Smooth muscle cell (in vitro differentiated cells): Measurements from ENCODE around the gene LCE1F. TPM values are rescaled to one million over a fixed set of nuclear protein-coding genes. Genes with fewer than 3 reads are reported as not detected.

Experiments used
- DNase-seq: peaks from one replicate; lab custom pipeline; 2025; ENCODE audit not compliant: unreplicated experiment; lab: John Stamatoyannopoulos, UW
- H2AFZ ChIP-seq: fragments of 200-600 bp; sonication (generic); 2 replicates; pipeline ENCODE4 v1.6.0; 2016; ENCODE audit warnings: antibody characterized with exemption, low read depth, mild to moderate bottlenecking
- H3F3A ChIP-seq: fragments of 200-600 bp; sonication (generic); 2 replicates; pipeline ENCODE4 v1.6.0; 2017; ENCODE audit warnings: antibody characterized with exemption, low read depth
- H3K27ac ChIP-seq: fragments of 200-600 bp; sonication (generic); 2 replicates; pipeline ENCODE4 v1.5.1; 2016; ENCODE audit warnings: low read depth, mild to moderate bottlenecking
- H3K27me3 ChIP-seq: fragments of 200-600 bp; sonication (generic); 2 replicates; pipeline ENCODE4 v1.6.1; 2016; ENCODE audit warnings: low read depth, mild to moderate bottlenecking
- H3K36me3 ChIP-seq: fragments of 200-600 bp; sonication (generic); 2 replicates; pipeline ENCODE4 v1.5.1; 2016; ENCODE audit warnings: low read depth
- H3K4me1 ChIP-seq: fragments of 200-600 bp; sonication (generic); 2 replicates; pipeline ENCODE4 v1.5.1; 2016; ENCODE audit warnings: low read depth
- H3K4me2 ChIP-seq: fragments of 200-600 bp; sonication (generic); 2 replicates; pipeline ENCODE4 v1.6.0; 2016; ENCODE audit warnings: mild to moderate bottlenecking
- H3K4me3 ChIP-seq: fragments of 200-600 bp; sonication (generic); 2 replicates; pipeline ENCODE4 v1.5.1; 2016; ENCODE audit warnings: mild to moderate bottlenecking
- H3K79me2 ChIP-seq: fragments of 200-600 bp; sonication (generic); 2 replicates; pipeline ENCODE4 v1.6.0; 2016; ENCODE audit warnings: low read depth, mild to moderate bottlenecking
- H3K9ac ChIP-seq: fragments of 200-600 bp; sonication (generic); 2 replicates; pipeline ENCODE4 v1.6.0; 2016; ENCODE audit warnings: low read depth
- H3K9me3 ChIP-seq: fragments of 200-600 bp; sonication (generic); replicated peaks from 2 replicates; pipeline ENCODE4 v1.5.1; 2016; ENCODE audit warnings: low read depth
- H4K20me1 ChIP-seq: fragments of 200-600 bp; sonication (generic); 2 replicates; pipeline ENCODE4 v1.6.0; 2016; ENCODE audit warnings: low read depth
- WGBS: methylation state at CpG from one replicate; pipeline ENCODE4 v1.1.7; 2016; ENCODE audit warnings: low lambda C conversion rate; 5-methylcytosine and 5-hydroxymethylcytosine counted together
- polyA plus RNA-seq: library from polyadenylated mRNA; unstranded; fragments of >200 nt; fragmentation: Nextera tagmentation; extraction: Ambion mirVana; gene quantifications from 2 replicates; pipeline ENCODE4 v1.2.1, GENCODE V29; 2016
- total RNA-seq: library from RNA; depleted of rRNA; stranded (reverse); fragments of >200 nt; gene quantifications from 2 replicates; pipeline ENCODE4 v1.2.3, GENCODE V29; 2014
- TF ChIP-seq, protein P1 (sequence below): fragments of 200-600 bp; sonication (generic); IDR thresholded peaks from 2 replicates; pipeline ENCODE4 v1.5.1; 2017; ENCODE audit warnings: borderline replicate concordance, mild to moderate bottlenecking, antibody characterized with exemption; ENCODE audit not compliant: insufficient read depth, poor library complexity, severe bottlenecking

LCE1F gene
- total and polyA plus RNA-seq, 2 experiments from 2014 or later, result not detected

DNA sequence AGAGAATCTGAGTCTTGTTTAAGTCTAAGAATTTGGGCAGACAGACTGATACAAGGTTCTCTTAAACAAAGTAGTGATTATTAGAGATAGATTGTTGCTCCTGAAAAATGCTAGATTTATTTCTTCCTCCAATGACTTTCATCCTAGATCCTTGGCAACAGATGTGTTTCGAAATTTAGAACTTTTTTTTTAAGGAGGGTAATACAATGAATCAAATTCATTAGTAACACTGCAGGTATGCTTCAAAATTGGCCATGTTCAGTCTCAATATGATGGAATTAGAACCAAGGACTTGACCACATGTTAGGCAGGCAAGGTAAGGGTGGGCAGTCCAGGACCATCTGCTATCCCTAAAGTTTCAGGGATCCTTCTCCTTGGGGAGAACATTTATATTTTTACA, 4.5 kb upstream of the LCE1F start:
- TF ChIP-seq, protein P1, sequence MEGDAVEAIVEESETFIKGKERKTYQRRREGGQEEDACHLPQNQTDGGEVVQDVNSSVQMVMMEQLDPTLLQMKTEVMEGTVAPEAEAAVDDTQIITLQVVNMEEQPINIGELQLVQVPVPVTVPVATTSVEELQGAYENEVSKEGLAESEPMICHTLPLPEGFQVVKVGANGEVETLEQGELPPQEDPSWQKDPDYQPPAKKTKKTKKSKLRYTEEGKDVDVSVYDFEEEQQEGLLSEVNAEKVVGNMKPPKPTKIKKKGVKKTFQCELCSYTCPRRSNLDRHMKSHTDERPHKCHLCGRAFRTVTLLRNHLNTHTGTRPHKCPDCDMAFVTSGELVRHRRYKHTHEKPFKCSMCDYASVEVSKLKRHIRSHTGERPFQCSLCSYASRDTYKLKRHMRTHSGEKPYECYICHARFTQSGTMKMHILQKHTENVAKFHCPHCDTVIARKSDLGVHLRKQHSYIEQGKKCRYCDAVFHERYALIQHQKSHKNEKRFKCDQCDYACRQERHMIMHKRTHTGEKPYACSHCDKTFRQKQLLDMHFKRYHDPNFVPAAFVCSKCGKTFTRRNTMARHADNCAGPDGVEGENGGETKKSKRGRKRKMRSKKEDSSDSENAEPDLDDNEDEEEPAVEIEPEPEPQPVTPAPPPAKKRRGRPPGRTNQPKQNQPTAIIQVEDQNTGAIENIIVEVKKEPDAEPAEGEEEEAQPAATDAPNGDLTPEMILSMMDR, result no peak
- Histone ChIP-seq H3K4me1 (no peaks in the 10 kb centered on the region), H3K9me3 (peaks cover 12% of the 10 kb centered on the region), H3K36me3 (no peaks in the 10 kb centered on the region), H3K4me2 (no peak overlapping the region), H3K9ac (no peak overlapping the region), H3K27ac (no peak overlapping the region), H3F3A (no peaks in the 10 kb centered on the region), H3K4me3 (no peak overlapping the region), H3K79me2 (no peaks in the 10 kb centered on the region), H2AFZ (no peak overlapping the region), H4K20me1 (no peaks in the 10 kb centered on the region), H3K27me3 (no peaks in the 10 kb centered on the region)
- no peak for DNase-seq
- 35% methylated on average over 1 of the region's 1 CpG for WGBS

DNA sequence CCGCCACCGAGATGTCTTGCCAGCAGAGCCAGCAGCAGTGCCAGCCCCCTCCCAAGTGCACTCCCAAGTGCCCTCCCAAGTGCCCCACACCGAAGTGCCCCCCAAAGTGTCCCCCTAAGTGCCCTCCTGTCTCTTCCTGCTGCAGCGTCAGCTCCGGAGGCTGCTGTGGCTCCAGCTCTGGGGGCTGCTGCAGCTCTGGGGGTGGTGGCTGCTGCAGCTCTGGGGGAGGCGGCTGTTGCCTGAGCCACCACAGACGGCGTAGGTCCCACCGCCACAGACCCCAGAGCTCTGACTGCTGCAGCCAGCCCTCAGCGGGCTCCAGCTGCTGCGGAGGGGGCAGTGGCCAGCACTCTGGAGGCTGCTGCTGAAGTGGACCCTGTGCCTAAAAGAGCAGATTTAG, 1.4 kb downstream of the LCE1F start:
- no peaks in the 10 kb centered on the region for H3K4me1 ChIP-seq
- H3K36me3 ChIP-seq, result no peaks in the 10 kb centered on the region
- H3K27ac ChIP-seq, result no peak overlapping the region
- H3K9me3 ChIP-seq, result peaks cover 7% of the 10 kb centered on the region
- H3K79me2 ChIP-seq, result no peaks in the 10 kb centered on the region
- TF ChIP-seq, protein P1, result no peak
- H3K9ac ChIP-seq, result no peak overlapping the region
- no peak for DNase-seq
- WGBS, result 70% methylated on average over 11 of the region's 11 CpGs
- no peak overlapping the region for H2AFZ ChIP-seq
- no peaks in the 10 kb centered on the region for H3F3A ChIP-seq
- H3K4me2 ChIP-seq, result no peak overlapping the region
- no peaks in the 10 kb centered on the region for H4K20me1 ChIP-seq
- H3K27me3 ChIP-seq, result no peaks in the 10 kb centered on the region
- H3K4me3 ChIP-seq, result no peak overlapping the region

DNA sequence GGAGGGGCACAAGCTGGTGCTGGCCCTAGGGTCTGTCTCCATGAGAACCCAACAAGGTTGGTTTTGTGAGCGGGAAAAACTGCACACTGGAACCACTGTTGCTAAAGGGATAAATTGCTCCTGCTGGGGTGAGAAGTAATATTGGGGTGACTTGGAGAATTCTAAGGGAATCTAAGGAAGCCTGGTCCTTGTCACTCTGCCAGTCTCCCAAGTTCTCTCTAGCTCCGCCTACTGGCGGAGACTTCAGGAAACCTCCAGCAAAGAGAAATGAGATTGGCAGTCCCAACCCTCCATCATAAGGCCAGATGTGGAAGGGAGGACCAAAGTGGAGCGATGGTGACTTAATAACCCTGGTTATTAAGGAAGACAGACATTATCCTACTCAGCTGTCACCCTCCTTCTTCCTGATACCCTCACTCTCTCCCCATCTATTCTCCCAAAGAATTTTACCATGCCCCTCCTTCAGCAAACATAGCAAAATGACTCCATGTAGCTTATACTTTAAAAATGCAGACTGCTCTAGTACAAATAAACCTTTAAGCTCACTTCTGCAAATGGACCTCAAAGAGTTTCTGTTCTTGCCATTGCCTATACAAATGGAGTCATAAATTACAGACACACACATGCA, 2.7 kb downstream of the LCE1F start:
- no peak overlapping the region for H3K9ac ChIP-seq
- H3F3A ChIP-seq, result no peaks in the 10 kb centered on the region
- H2AFZ ChIP-seq, result no peak overlapping the region
- no peaks in the 10 kb centered on the region for H4K20me1 ChIP-seq
- peaks cover 7% of the 10 kb centered on the region for H3K9me3 ChIP-seq
- H3K4me3 ChIP-seq, result no peak overlapping the region
- no peak for DNase-seq
- H3K79me2 ChIP-seq, result no peaks in the 10 kb centered on the region
- WGBS, result 55% methylated on average over 4 of the region's 4 CpGs
- no peak overlapping the region for H3K27ac ChIP-seq
- no peak overlapping the region for H3K4me2 ChIP-seq
- TF ChIP-seq, protein P1, result no peak
- no peaks in the 10 kb centered on the region for H3K4me1 ChIP-seq
- no peaks in the 10 kb centered on the region for H3K36me3 ChIP-seq
- H3K27me3 ChIP-seq, result no peaks in the 10 kb centered on the region

DNA sequence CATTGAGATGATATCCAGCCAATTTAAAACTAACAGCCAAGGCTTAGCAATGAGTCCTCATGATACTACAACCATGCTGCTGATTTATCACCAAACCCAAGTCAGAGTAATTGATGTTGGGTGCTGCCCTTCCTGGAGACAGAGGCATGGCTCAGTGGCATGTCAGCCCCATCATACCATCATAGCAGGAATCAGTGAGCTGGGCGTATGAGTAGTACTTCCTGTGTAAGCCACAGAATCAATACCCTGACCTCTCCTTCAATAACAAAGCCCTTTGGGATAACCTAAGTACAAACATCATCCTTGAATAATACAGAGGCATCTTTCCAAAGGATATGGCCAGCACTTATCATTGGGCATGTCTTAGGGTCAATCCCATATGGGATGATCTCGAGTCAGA, 8.2 kb downstream of the LCE1F start:
- Histone ChIP-seq H3K27me3 (no peaks in the 10 kb centered on the region), H2AFZ (no peak overlapping the region), H3K9ac (no peak overlapping the region), H3K9me3 (peaks cover 3% of the 10 kb centered on the region), H3K36me3 (no peaks in the 10 kb centered on the region), H3K4me1 (no peaks in the 10 kb centered on the region), H4K20me1 (no peaks in the 10 kb centered on the region), H3K27ac (no peak overlapping the region), H3K4me3 (no peak overlapping the region), H3K4me2 (no peak overlapping the region), H3F3A (no peaks in the 10 kb centered on the region), H3K79me2 (no peaks in the 10 kb centered on the region)
- 51% methylated on average over 2 of the region's 2 CpGs for WGBS
- TF ChIP-seq, protein P1, result no peak
- no peak for DNase-seq
